Transverse colon (tissue), 4 donors: ENCODE measurements around the gene NT5DC1. TPM values are rescaled to one million over a fixed set of nuclear protein-coding genes. Genes with fewer than 3 reads are reported as not detected.

Experiments used
- DNase-seq: peaks from one replicate; pipeline ENCODE4 v3.0.0-alpha.2; 2019
- H3K27ac ChIP-seq, 4 donors: fragments of 200-600 bp; sonication (generic); 2 replicates each; pipeline ENCODE4 v1.5.1; 2016 to 2018; ENCODE audit warnings: inconsistent platforms in 4 of 4
- H3K27me3 ChIP-seq: fragments of 200-600 bp; sonication (generic); 2 replicates; pipeline ENCODE4 v1.5.1; 2017; ENCODE audit warnings: inconsistent platforms
- H3K36me3 ChIP-seq, 4 donors: fragments of 200-600 bp; sonication (generic); 2 replicates each; pipeline ENCODE4 v1.5.1; 2017 to 2019; ENCODE audit warnings: inconsistent platforms in 4 of 4
- H3K4me1 ChIP-seq, 4 donors: fragments of 200-600 bp; sonication (generic); 2 replicates each; pipeline ENCODE4 v1.5.1; 2017 to 2020; ENCODE audit warnings: inconsistent platforms in 4 of 4
- H3K4me3 ChIP-seq, 4 donors: fragments of 200-600 bp; sonication (generic); 1 replicate in 1 of 4; 2 replicates in 3 of 4; pipeline versions ENCODE4 v1.5.1 to v1.6.1; 2017 to 2019; ENCODE audit warnings: inconsistent platforms in 4 of 4
- H3K9me3 ChIP-seq, 2 donors: fragments of 200-600 bp; sonication (generic); 2 replicates each; pipeline ENCODE4 v1.5.1; 2017 to 2019; ENCODE audit warnings: inconsistent platforms in 2 of 2
- CTCF ChIP-seq, 5 experiments: fragments of 200-600 bp in 3 of 5; fragments of 450-650 bp in 2 of 5; sonication (generic) in 3 of 5; IDR thresholded peaks; 1 replicate in 2 of 5; 2 replicates in 3 of 5; pipeline ENCODE4 v1.5.1; 2016 to 2017; ENCODE audit warnings: antibody characterized with exemption in 5 of 5, inconsistent platforms in 3 of 5, mild to moderate bottlenecking in 2 of 5, moderate library complexity in 1 of 5
- EP300 ChIP-seq: sonication (generic); formaldehyde crosslinking; IDR thresholded peaks from one replicate; pipeline ENCODE4 v1.6.1; 2017; ENCODE audit warnings: antibody characterized with exemption, low read depth
- POLR2A ChIP-seq: fragments of 450-650 bp; IDR thresholded peaks from one replicate; pipeline ENCODE4 v1.6.1; 2016; ENCODE audit warnings: antibody characterized with exemption, mild to moderate bottlenecking, moderate library complexity
- POLR2AphosphoS5 ChIP-seq, 3 donors: sonication (generic); formaldehyde crosslinking; IDR thresholded peaks; one replicate each; pipeline ENCODE4 v1.6.1; 2016; ENCODE audit warnings: antibody characterized with exemption in 3 of 3
- WGBS, 2 donors: methylation state at CpG; one replicate each; pipeline ENCODE4 v1.1.5; 2018; ENCODE audit warnings: low coverage in 1 of 2; 5-methylcytosine and 5-hydroxymethylcytosine counted together
- in situ Hi-C, 4 donors: fragments of 200-750 bp; cut with MboI; loops; one replicate each; pipeline versions ENCODE4 v1.15.0 to v1.15.1; 2017; ENCODE audit warnings: low sequenced_read_pairs in 3 of 4, low pct_ligation_motif_present in 1 of 4, low pct_unique_long_range_greater_than_20kb in 1 of 4
- intact Hi-C: fragments of 100-400 bp; cut with DNase I; formaldehyde crosslinking; loops from one replicate; pipeline ENCODE4 v1.15.1; 2023; ENCODE audit warnings: low total_unique reads
- total RNA-seq, 4 donors: library from RNA; depleted of rRNA; stranded (reverse); fragments of >200 nt; gene quantifications; one replicate each; pipeline ENCODE4 v1.1.0, GENCODE V29; 2016

The NT5DC1 gene
- total RNA-seq, 4 donors from 2014 or later: 5.4 to 18.6 (median 12.4) TPM

GRCh38 chr6:116144605-116145004, 44.0 kb downstream of the NT5DC1 start:
- in situ Hi-C loops: no loop called here
- no peak for DNase-seq
- intact Hi-C loops: no loop called here
- H3K27ac ChIP-seq: no peak overlapping the region
- H3K4me3 ChIP-seq: no peak overlapping the region
- H3K9me3 ChIP-seq: no peaks in the 10 kb centered on the region
- H3K27me3 ChIP-seq: no peaks in the 10 kb centered on the region
- H3K36me3 ChIP-seq: no peaks in the 10 kb centered on the region
- no peaks in the 10 kb centered on the region for H3K4me1 ChIP-seq
- 73 to 80% methylated on average over 3 of the region's 3 CpGs for WGBS, 2 donors
- TF ChIP-seq EP300: no peak
- no peak for TF ChIP-seq POLR2A
- TF ChIP-seq CTCF (IDR thresholded peaks at IDR 0.05): no peak
- no peak for TF ChIP-seq POLR2AphosphoS5 (IDR thresholded peaks at IDR 0.05)

- in situ Hi-C loops: no loop called here
- Histone ChIP-seq H3K9me3 (no peaks in the 10 kb centered on the region), H3K36me3 (no peaks in the 10 kb centered on the region), H3K27ac (no peak overlapping the region), H3K4me3 (no peak overlapping the region), H3K4me1 (no peaks in the 10 kb centered on the region), H3K27me3 (no peaks in the 10 kb centered on the region)
- DNase-seq: no peak
- TF ChIP-seq CTCF (IDR thresholded peaks at IDR 0.05): no peak
- no peak for TF ChIP-seq POLR2AphosphoS5 (IDR thresholded peaks at IDR 0.05)
- no peak for TF ChIP-seq EP300
- no peak for TF ChIP-seq POLR2A
- 76 to 88% methylated on average over 4 of the region's 4 CpGs for WGBS, 2 donors
- intact Hi-C loops: no loop called here
Observed at GRCh38 chr6:116145803-116146675, 45.4 kb downstream of the NT5DC1 start.

GRCh38 chr6:116152620-116153019, 52.0 kb downstream of the NT5DC1 start:
- Histone ChIP-seq H3K9me3 (no peaks in the 10 kb centered on the region), H3K27ac (no peak overlapping the region), H3K27me3 (no peaks in the 10 kb centered on the region), H3K4me1 (peaks cover 0 to 14% (median 1%) of the 10 kb centered on the region in 4 donors), H3K36me3 (no peaks in the 10 kb centered on the region), H3K4me3 (no peak overlapping the region)
- 47 to 53% methylated on average over 1 of the region's 1 CpG for WGBS, 2 donors
- intact Hi-C loops: no loop called here
- no peak for DNase-seq
- TF ChIP-seq POLR2A: no peak
- no peak for TF ChIP-seq EP300
- no peak for TF ChIP-seq POLR2AphosphoS5 (IDR thresholded peaks at IDR 0.05)
- TF ChIP-seq CTCF (IDR thresholded peaks at IDR 0.05): no peak
- in situ Hi-C loops: no loop called here

GRCh38 chr6:116154887-116155286, 54.2 kb downstream of the NT5DC1 start:
- H3K36me3 ChIP-seq: no peaks in the 10 kb centered on the region
- no peaks in the 10 kb centered on the region for H3K27me3 ChIP-seq
- peaks cover 0 to 14% (median 1%) of the 10 kb centered on the region in 4 donors for H3K4me1 ChIP-seq
- TF ChIP-seq EP300: no peak
- no peak for TF ChIP-seq CTCF (IDR thresholded peaks at IDR 0.05)
- TF ChIP-seq POLR2A: no peak
- no peak for TF ChIP-seq POLR2AphosphoS5 (IDR thresholded peaks at IDR 0.05)
- DNase-seq: no peak
- intact Hi-C loops: no loop called here
- no peak overlapping the region for H3K4me3 ChIP-seq
- WGBS, 2 donors: 89 to 97% methylated on average over 2 of the region's 2 CpGs
- no peaks in the 10 kb centered on the region for H3K9me3 ChIP-seq
- no peak overlapping the region for H3K27ac ChIP-seq
- in situ Hi-C loops: no loop called here
